Sigmoid colon (tissue), 7 donors: Measurements from ENCODE around the gene MYL12B. TPM values are rescaled to one million over a fixed set of nuclear protein-coding genes. Genes with fewer than 3 reads are reported as not detected.
A peak's percentile ranks its signal among the peaks of the same experiment; 100 is the strongest.
"Not testable (repeated sequence)": the region's sequence is repeated elsewhere in the genome, so short reads cannot be mapped to it uniquely, and the experiment has no call there.

Experiments
- DNase-seq: peaks from one replicate; pipeline ENCODE4 v3.0.0-alpha.2; 2019
- H3K27ac ChIP-seq, 4 donors: fragments of 200-600 bp; sonication (generic); one replicate each; pipeline ENCODE4 v1.5.1; 2016 to 2019; ENCODE audit warnings: mild to moderate bottlenecking in 1 of 4
- H3K27me3 ChIP-seq, 3 donors: fragments of 200-600 bp; sonication (generic); one replicate each; pipeline ENCODE4 v1.5.1; 2019; ENCODE audit warnings: mild to moderate bottlenecking in 1 of 3
- H3K36me3 ChIP-seq, 4 donors: fragments of 200-600 bp; sonication (generic); one replicate each; pipeline ENCODE4 v1.5.1; 2016 to 2019
- H3K4me1 ChIP-seq, 4 donors: fragments of 200-600 bp; sonication (generic); one replicate each; pipeline ENCODE4 v1.5.1; 2017 to 2019
- H3K4me3 ChIP-seq, 4 donors: fragments of 200-600 bp; sonication (generic); one replicate each; pipeline ENCODE4 v1.5.1; 2017 to 2019; ENCODE audit warnings: mild to moderate bottlenecking in 2 of 4, moderate library complexity in 1 of 4
- H3K9me3 ChIP-seq, 4 donors: fragments of 200-600 bp in 3 of 4; sonication (generic) in 3 of 4; one replicate each; pipeline versions ENCODE4 v1.5.1 to v1.6.1; 2013 to 2019
- CTCF ChIP-seq, 4 experiments: fragments of 450-650 bp in 3 of 4; fragments of 200-600 bp in 1 of 4; IDR thresholded peaks; one replicate each; pipeline ENCODE4 v1.5.1; 2016 to 2019; ENCODE audit warnings: antibody characterized with exemption in 4 of 4, mild to moderate bottlenecking in 3 of 4, moderate library complexity in 2 of 4
- EP300 ChIP-seq, 4 donors: sonication (generic); formaldehyde crosslinking; IDR thresholded peaks; one replicate each; pipeline ENCODE4 v1.6.1; 2017; ENCODE audit warnings: antibody characterized with exemption in 4 of 4
- POLR2A ChIP-seq, 2 donors: fragments of 450-650 bp; IDR thresholded peaks; one replicate each; pipeline ENCODE4 v1.6.1; 2016; ENCODE audit warnings: antibody characterized with exemption in 2 of 2, mild to moderate bottlenecking in 2 of 2, moderate library complexity in 2 of 2
- POLR2AphosphoS5 ChIP-seq, 4 donors: sonication (generic); formaldehyde crosslinking; IDR thresholded peaks; one replicate each; pipeline ENCODE4 v1.6.1; 2017; ENCODE audit warnings: antibody characterized with exemption in 4 of 4
- WGBS, 2 donors: extraction: QIAGEN DNeasy Blood & Tissue Kit; methylation state at CpG; one replicate each; pipeline ENCODE4 v1.1.7; 2013; 5-methylcytosine and 5-hydroxymethylcytosine counted together
- intact Hi-C: fragments of 100-400 bp; cut with DNase I; formaldehyde crosslinking; loops from one replicate; pipeline ENCODE4 v1.15.1; 2023
- polyA plus RNA-seq, 3 donors: library from polyadenylated mRNA; stranded (reverse); fragments of 200-250 nt; gene quantifications; one replicate each; pipeline ENCODE4 v1.2.3, GENCODE V29; 2013
- total RNA-seq, 4 donors: library from RNA; depleted of rRNA; stranded (reverse); fragments of >200 nt; gene quantifications; one replicate each; pipeline ENCODE4 v1.1.0, GENCODE V29; 2016
- donor health status: healthy with polysubstance abuse.
- donor health status: Bipolar disorder and iron deficiency.
- donor health status: healthy.

MYL12B gene
- total and polyA plus RNA-seq, 7 donors, result 155 to 1,674 (median 227) TPM

- peaks cover 0 to 65% (median 47%) of the 10 kb centered on the region in 4 donors for H3K4me1 ChIP-seq
- DNase-seq, result no peak
- H3K27me3 ChIP-seq, result no peaks in the 10 kb centered on the region
- no peak overlapping the region for H3K4me3 ChIP-seq
- peaks cover 0 to 20% (median 2%) of the 10 kb centered on the region in 4 donors for H3K36me3 ChIP-seq
- peak overlapping the region in 1 of 4 donors; percentile 15 for H3K27ac ChIP-seq
- H3K9me3 ChIP-seq, result no peaks in the 10 kb centered on the region
- TF ChIP-seq CTCF (IDR thresholded peaks at IDR 0.05) (no peak), POLR2A (IDR thresholded peaks at IDR 0.05) (no peak), POLR2AphosphoS5 (IDR thresholded peaks at IDR 0.05) (no peak), EP300 (IDR thresholded peaks at IDR 0.05) (no peak)
- intact Hi-C loops, result no loop called here
- WGBS, 2 donors, result 88 to 89% methylated on average over 4 of the region's 4 CpGs
These were observed 7.4 kb downstream of the MYL12B start for GRCh38 chr18:3269241-3269913.

GRCh38 chr18:3269914-3270299 is 8.0 kb downstream of the MYL12B start:
- Histone ChIP-seq H3K27ac (no peak overlapping the region), H3K4me3 (no peak overlapping the region), H3K9me3 (no peaks in the 10 kb centered on the region), H3K27me3 (no peaks in the 10 kb centered on the region), H3K36me3 (peaks cover 0 to 25% (median 2%) of the 10 kb centered on the region in 4 donors), H3K4me1 (peaks cover 0 to 60% (median 42%) of the 10 kb centered on the region in 4 donors)
- no peak for DNase-seq
- intact Hi-C loops, result no loop called here
- WGBS, 2 donors, result 96 to 97% methylated on average over 1 of the region's 1 CpG
- TF ChIP-seq POLR2AphosphoS5 (IDR thresholded peaks at IDR 0.05), result no peak
- TF ChIP-seq POLR2A (IDR thresholded peaks at IDR 0.05), result no peak
- TF ChIP-seq CTCF (IDR thresholded peaks at IDR 0.05), result no peak
- TF ChIP-seq EP300 (IDR thresholded peaks at IDR 0.05), result no peak

- H3K9me3 ChIP-seq, result no peaks in the 10 kb centered on the region
- no peak overlapping the region for H3K4me3 ChIP-seq
- H3K27me3 ChIP-seq, result no peaks in the 10 kb centered on the region
- no peak for DNase-seq
- TF ChIP-seq EP300 (IDR thresholded peaks at IDR 0.05) (no peak), POLR2AphosphoS5 (IDR thresholded peaks at IDR 0.05) (no peak), POLR2A (IDR thresholded peaks at IDR 0.05) (no peak), CTCF (IDR thresholded peaks at IDR 0.05) (no peak)
- 56 to 58% methylated on average over 3 of the region's 3 CpGs for WGBS, 2 donors
- peaks cover 0 to 30% (median 12%) of the 10 kb centered on the region in 4 donors for H3K4me1 ChIP-seq
- H3K27ac ChIP-seq, result no peak overlapping the region
- H3K36me3 ChIP-seq, result peaks cover 0 to 57% (median 15%) of the 10 kb centered on the region in 4 donors
- intact Hi-C loops, result no loop called here
These were observed 11.1 kb downstream of the MYL12B start for GRCh38 chr18:3273042-3273441.

DNA sequence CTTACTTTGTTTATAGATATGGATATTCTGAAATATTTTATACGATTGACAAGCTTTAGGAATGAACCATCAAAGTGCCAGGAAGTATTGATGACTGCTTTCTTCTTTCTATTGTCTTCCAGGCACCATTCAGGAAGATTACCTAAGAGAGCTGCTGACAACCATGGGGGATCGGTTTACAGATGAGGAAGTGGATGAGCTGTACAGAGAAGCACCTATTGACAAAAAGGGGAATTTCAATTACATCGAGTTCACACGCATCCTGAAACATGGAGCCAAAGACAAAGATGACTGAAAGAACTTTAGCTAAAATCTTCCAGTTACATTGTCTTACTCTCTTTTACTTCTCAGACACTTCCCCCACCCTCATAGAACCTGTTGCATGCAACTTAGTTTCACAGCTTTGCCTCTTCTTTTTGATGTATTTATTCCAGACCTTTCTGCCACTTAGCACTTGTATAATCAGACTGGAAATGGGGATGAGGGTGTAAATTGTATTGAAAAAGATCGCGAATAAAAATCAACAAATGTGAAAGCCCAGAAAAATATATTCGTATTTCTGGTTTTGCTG is 15.8 kb downstream of the MYL12B start:
- intact Hi-C loops, H3K27me3 ChIP-seq, H3K4me1 ChIP-seq, DNase-seq, H3K9me3 ChIP-seq, H3K4me3 ChIP-seq, H3K27ac ChIP-seq: not testable (repeated sequence)
- 83 to 87% methylated on average over 7 of the region's 7 CpGs for WGBS, 2 donors
- peaks cover 0 to 65% (median 16%) of the 10 kb centered on the region in 4 donors for H3K36me3 ChIP-seq

- no peak for DNase-seq
- H3K27ac ChIP-seq, result no peak overlapping the region
- intact Hi-C loops, result loop anchor here (2.0 kb wide), 1 partner anchor 175 kb away; no protein-coding TSS in a partner anchor
- TF ChIP-seq POLR2AphosphoS5 (IDR thresholded peaks at IDR 0.05) (no peak), CTCF (IDR thresholded peaks at IDR 0.05) (no peak), EP300 (IDR thresholded peaks at IDR 0.05) (no peak), POLR2A (IDR thresholded peaks at IDR 0.05) (no peak)
- H3K4me1 ChIP-seq, result no peaks in the 10 kb centered on the region
- 20 to 41% methylated on average over 14 of the region's 14 CpGs for WGBS, 2 donors
- H3K4me3 ChIP-seq, result no peak overlapping the region
- H3K36me3 ChIP-seq, result peaks cover 0 to 47% (median 15%) of the 10 kb centered on the region in 4 donors
- no peaks in the 10 kb centered on the region for H3K27me3 ChIP-seq
- H3K9me3 ChIP-seq, result no peaks in the 10 kb centered on the region
These were observed 17.6 kb downstream of the MYL12B start for GRCh38 chr18:3279201-3280185.
